CD8-positive, alpha-beta memory T cell (primary cell): Measurements from ENCODE around the gene CDIP1. TPM values are rescaled to one million over a fixed set of nuclear protein-coding genes. Genes with fewer than 3 reads are reported as not detected.

Experiments used
- CTCF ChIA-PET: fragments of 350-600 bp; sonication (Branson Sonifier 250); formaldehyde crosslinking; loops from one replicate; lab custom pipeline; 2021; ENCODE audit warnings: antibody characterized with exemption; lab: Charles Lee
- POLR2A ChIA-PET: fragments of 350-600 bp; sonication (Branson Sonifier 250); formaldehyde crosslinking; loops from one replicate; lab custom pipeline; 2021; ENCODE audit warnings: antibody characterized with exemption; lab: Charles Lee
- DNase-seq, 5 donors: peaks; one replicate each; pipeline versions ENCODE4 v3.0.0 to v3.0.0-alpha.2; 2020 to 2022; ENCODE audit warnings: mixed read lengths in 1 of 5
- H3K27ac ChIP-seq: one replicate; pipeline ENCODE4 v1.7.0; 2013; ENCODE audit warnings: low read depth, mild to moderate bottlenecking, low read length, moderate library complexity
- H3K27me3 ChIP-seq: 2 replicates; pipeline ENCODE4 v1.7.0; 2013; ENCODE audit warnings: low read length, mild to moderate bottlenecking; ENCODE audit not compliant: insufficient read depth, poor library complexity, severe bottlenecking
- H3K36me3 ChIP-seq: 2 replicates; pipeline ENCODE4 v1.7.0; 2013; ENCODE audit warnings: mild to moderate bottlenecking, low read length, moderate library complexity; ENCODE audit not compliant: insufficient read depth
- H3K4me1 ChIP-seq: 2 replicates; pipeline ENCODE4 v1.7.0; 2013; ENCODE audit warnings: mild to moderate bottlenecking, low read length, moderate library complexity; ENCODE audit not compliant: insufficient read depth
- H3K4me3 ChIP-seq: 2 replicates; pipeline ENCODE4 v1.7.0; 2013; ENCODE audit warnings: mild to moderate bottlenecking, low read length
- H3K9me3 ChIP-seq: 2 replicates; pipeline ENCODE4 v1.7.0; 2013; ENCODE audit warnings: mild to moderate bottlenecking, low read length
- H3K27ac Mint-ChIP-seq, 8 donors: one replicate each; pipeline ENCODE4 v1.8.0; 2020 to 2021; ENCODE audit warnings: mixed read lengths in 8 of 8, mild to moderate bottlenecking in 6 of 8, inconsistent platforms in 3 of 8, moderate library complexity in 3 of 8
- H3K27me3 Mint-ChIP-seq, 2 donors: one replicate each; pipeline ENCODE4 v1.8.0; 2020 to 2021; ENCODE audit warnings: mixed read lengths in 2 of 2, mild to moderate bottlenecking in 1 of 2, moderate library complexity in 1 of 2
- H3K36me3 Mint-ChIP-seq, 3 donors: one replicate each; pipeline ENCODE4 v1.8.0; 2020 to 2021; ENCODE audit warnings: mixed read lengths in 3 of 3, inconsistent platforms in 1 of 3, mild to moderate bottlenecking in 1 of 3
- H3K4me1 Mint-ChIP-seq, 3 donors: one replicate each; pipeline ENCODE4 v1.8.0; 2020 to 2021; ENCODE audit warnings: mixed read lengths in 3 of 3, inconsistent platforms in 1 of 3, mild to moderate bottlenecking in 1 of 3
- H3K4me3 Mint-ChIP-seq, 7 donors: one replicate each; pipeline ENCODE4 v1.8.0; 2020 to 2021; ENCODE audit warnings: mixed read lengths in 7 of 7, mild to moderate bottlenecking in 6 of 7, moderate library complexity in 4 of 7, inconsistent platforms in 2 of 7
- H3K9me3 Mint-ChIP-seq, 5 donors: one replicate each; pipeline ENCODE4 v1.8.0; 2020 to 2022; ENCODE audit warnings: mixed read lengths in 5 of 5, mild to moderate bottlenecking in 3 of 5, moderate library complexity in 2 of 5, inconsistent platforms in 1 of 5
- polyA plus RNA-seq: library from polyadenylated mRNA; unstranded; fragments of 300-500 nt; fragmentation: Illumina TruSeq; gene quantifications from one replicate; pipeline ENCODE4 v1.2.3, GENCODE V29; 2021
- total RNA-seq, 2 experiments: library from RNA; stranded (reverse); gene quantifications; one replicate each; pipeline ENCODE4 v1.2.3, GENCODE V29; 2021

The CDIP1 gene
- total and polyA plus RNA-seq, 3 experiments from 2014 or later: 21.8 to 32.1 (median 28.4) TPM

DNA sequence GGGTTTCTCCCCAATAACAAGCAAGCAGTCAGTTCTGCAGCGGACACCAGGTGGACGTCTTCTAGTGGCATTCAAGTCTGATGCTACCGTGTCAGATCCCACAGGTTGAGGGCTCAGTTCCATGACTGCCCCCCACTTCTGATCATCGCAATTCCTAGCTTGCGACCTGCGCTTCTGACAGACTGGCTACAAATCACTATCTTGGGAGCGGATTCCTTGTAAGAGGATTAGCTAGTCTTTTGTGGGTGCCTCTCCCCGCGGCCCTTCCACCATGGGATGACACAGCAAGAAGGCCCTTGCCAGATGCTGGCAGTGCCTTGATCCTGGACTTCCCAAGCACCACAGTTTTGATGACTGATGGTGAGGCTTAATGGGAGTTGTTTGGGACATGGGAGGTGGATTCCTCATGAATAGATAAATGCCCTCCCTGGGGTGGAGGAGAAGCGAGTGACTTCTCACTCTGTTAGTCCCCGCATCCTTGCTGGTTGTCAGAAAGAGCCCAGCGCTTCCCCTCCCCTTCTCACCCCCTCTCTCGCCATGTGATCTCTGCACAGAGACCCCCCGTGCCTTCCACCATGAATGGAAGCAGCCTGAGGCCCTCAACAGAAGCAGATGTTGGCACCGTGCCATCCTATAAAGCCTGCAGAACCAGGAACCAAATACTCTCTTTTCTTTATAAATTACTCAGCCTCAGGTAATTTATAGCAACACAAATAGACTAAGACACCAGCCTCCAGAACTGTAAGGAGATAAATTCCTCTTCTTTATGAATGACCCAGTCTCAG is 19.1 kb downstream of the CDIP1 start:
- DNase-seq: no peak
- Mint-ChIP-seq H3K4me1 (peaks cover 33 to 44% (median 33%) of the 10 kb centered on the region in 3 donors), H3K27me3 (peaks cover 0 to 2% of the 10 kb centered on the region in 2 donors), H3K36me3 (peaks cover 0 to 23% (median 0%) of the 10 kb centered on the region in 3 donors), H3K4me3 (no peak overlapping the region), H3K9me3 (no peaks in the 10 kb centered on the region), H3K27ac (peak overlapping the region in 5 of 8 donors; percentile 12 to 81 (median 37))
- Histone ChIP-seq H3K27ac (no peak overlapping the region), H3K36me3 (peaks cover 4% of the 10 kb centered on the region), H3K4me1 (peaks cover 19% of the 10 kb centered on the region), H3K4me3 (no peak overlapping the region), H3K9me3 (no peaks in the 10 kb centered on the region), H3K27me3 (no peaks in the 10 kb centered on the region)
- CTCF ChIA-PET: interaction anchor here (1.7 to 1.8 kb wide), 2 partner anchors 13 to 29 kb away, joined by 5 to 6 read pairs; no protein-coding TSS in a partner anchor
- POLR2A ChIA-PET: no interaction called here

DNA sequence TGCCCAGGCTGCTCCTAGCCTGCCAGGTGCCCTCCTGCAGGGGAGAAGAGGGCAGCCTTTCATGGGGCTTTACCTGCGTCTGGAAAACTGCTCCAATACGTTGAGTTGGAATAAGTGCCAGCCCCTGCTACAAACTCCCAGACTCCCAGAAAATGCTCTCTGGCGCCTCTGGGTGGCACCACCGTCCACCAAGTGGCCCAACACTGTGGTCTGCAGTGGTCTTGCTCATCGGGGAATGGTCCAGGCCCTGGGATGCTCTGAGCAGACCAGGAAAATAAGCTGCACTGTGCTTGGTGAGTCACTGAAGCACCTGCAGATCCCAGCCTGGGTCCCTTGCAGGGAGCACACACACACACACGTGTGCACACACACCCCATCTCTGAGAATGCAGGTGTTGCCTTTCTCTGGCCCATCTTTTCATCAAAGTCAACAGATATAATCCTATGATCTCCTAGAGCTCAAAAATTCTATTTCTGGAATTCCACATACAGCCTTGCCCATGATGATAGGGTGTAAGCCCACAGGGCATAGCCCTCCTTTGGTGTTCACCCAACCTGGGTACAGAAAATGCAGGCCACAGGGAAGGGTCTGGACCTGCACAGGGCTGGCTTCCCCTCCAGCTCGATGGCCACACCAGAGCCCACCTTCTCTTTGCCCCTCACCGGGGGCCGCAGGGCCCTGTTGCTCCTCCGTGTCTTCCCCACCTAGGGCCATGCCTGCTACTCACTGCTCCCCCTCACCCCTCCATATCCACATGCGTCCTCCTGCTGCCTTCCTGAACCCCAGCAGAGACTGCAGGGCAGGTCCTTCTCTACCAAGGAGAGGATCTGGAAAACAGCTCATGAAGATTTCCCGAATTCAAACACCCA is 20.5 kb downstream of the CDIP1 start:
- CTCF ChIA-PET: interaction anchor here (1.7 to 1.8 kb wide), 2 partner anchors 11 to 30 kb away, joined by 5 to 6 read pairs; no protein-coding TSS in a partner anchor
- H3K4me3 Mint-ChIP-seq: peak overlapping the region in 2 of 7 donors; percentile 19 to 61
- peaks cover 39 to 53% (median 45%) of the 10 kb centered on the region in 3 donors for H3K4me1 Mint-ChIP-seq
- no peak for DNase-seq
- H3K36me3 Mint-ChIP-seq: peaks cover 0 to 27% (median 0%) of the 10 kb centered on the region in 3 donors
- H3K9me3 ChIP-seq: no peaks in the 10 kb centered on the region
- H3K27me3 ChIP-seq: no peaks in the 10 kb centered on the region
- peaks cover 4% of the 10 kb centered on the region for H3K36me3 ChIP-seq
- H3K27me3 Mint-ChIP-seq: peaks cover 0 to 2% of the 10 kb centered on the region in 2 donors
- H3K9me3 Mint-ChIP-seq: no peaks in the 10 kb centered on the region
- POLR2A ChIA-PET: no interaction called here
- H3K4me3 ChIP-seq: no peak overlapping the region
- peak overlapping the region in 7 of 8 donors; percentile 26 to 82 (median 70) for H3K27ac Mint-ChIP-seq
- no peak overlapping the region for H3K27ac ChIP-seq
- peaks cover 27% of the 10 kb centered on the region for H3K4me1 ChIP-seq

DNA sequence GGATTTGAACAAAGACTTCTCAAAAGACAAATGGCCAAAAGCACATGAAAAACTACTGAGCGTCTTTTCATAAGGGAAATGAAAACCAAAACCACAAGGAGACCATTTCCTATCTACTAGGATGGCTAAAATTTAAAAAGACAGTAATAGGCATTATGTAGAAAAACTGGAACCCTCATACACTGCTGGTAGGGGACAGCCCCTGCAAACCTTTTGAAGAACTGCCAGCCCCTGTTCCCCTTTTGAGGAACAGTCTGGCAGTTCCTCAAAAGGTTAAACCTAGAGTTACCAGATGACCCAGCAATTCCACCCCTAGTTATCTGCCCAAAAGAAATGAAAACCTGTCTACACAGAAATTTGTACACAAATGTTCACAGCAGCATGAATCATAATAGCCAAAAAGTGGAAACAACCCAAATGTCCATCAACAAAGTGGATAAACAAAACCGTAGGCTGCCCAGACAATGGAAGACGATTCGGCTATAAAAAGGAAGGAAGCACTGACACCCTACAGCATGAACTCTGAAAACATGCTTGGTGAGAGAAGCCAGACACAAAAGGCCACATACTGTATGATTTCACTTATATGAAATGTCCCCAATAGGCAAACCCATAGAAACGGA is 22.9 kb downstream of the CDIP1 start:
- Histone ChIP-seq H3K9me3 (no peaks in the 10 kb centered on the region), H3K36me3 (peaks cover 19% of the 10 kb centered on the region), H3K4me3 (no peak overlapping the region), H3K27me3 (no peaks in the 10 kb centered on the region), H3K4me1 (peaks cover 27% of the 10 kb centered on the region), H3K27ac (no peak overlapping the region)
- Mint-ChIP-seq H3K4me3 (peak overlapping the region; percentile 7 to 82 (median 75)), H3K27me3 (peaks cover 0 to 2% of the 10 kb centered on the region in 2 donors), H3K9me3 (no peaks in the 10 kb centered on the region), H3K27ac (peak overlapping the region; percentile 91 to 97 (median 94)), H3K4me1 (peaks cover 50 to 69% (median 54%) of the 10 kb centered on the region in 3 donors), H3K36me3 (peaks cover 0 to 35% (median 3%) of the 10 kb centered on the region in 3 donors)
- no peak for DNase-seq
- ChIA-PET POLR2A (interaction anchor here (1.2 kb wide), 1 partner anchor 11 kb away, joined by 3 read pairs; no protein-coding TSS in a partner anchor), CTCF (interaction anchor here (1.7 to 2.1 kb wide), 2 partner anchors 10 to 34 kb away, joined by 3 to 16 read pairs; no protein-coding TSS in a partner anchor)

DNA sequence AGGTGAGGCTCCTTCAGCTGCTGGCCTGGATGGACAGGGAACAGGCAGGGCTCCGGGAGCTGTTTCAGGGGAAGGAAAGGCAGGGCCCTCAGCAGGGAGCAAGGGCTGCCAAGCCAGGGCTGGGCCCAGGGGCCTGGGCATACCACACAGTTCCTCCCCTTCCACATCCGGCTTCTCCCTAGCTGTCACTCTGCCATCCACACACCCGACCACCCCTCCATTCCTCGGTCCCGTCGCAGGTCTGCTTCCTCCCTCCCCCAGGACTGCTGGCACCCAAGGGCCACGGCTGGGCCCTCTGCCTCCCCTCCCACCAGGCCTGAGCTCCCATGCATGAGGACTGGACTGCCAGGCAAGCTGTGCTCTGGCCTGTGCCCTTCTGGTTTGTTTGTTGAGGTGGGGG is 24.0 kb downstream of the CDIP1 start:
- Mint-ChIP-seq H3K36me3 (peaks cover 0 to 45% (median 5%) of the 10 kb centered on the region in 3 donors), H3K27me3 (peaks cover 0 to 2% of the 10 kb centered on the region in 2 donors), H3K4me3 (peak overlapping the region in 6 of 7 donors; percentile 51 to 82 (median 74)), H3K4me1 (peaks cover 53 to 64% (median 54%) of the 10 kb centered on the region in 3 donors), H3K27ac (peak overlapping the region; percentile 91 to 97 (median 94)), H3K9me3 (no peaks in the 10 kb centered on the region)
- peak overlapping the region; percentile 47 for H3K27ac ChIP-seq
- DNase-seq: no peak
- H3K36me3 ChIP-seq: peaks cover 29% of the 10 kb centered on the region
- peaks cover 27% of the 10 kb centered on the region for H3K4me1 ChIP-seq
- H3K4me3 ChIP-seq: no peak overlapping the region
- ChIA-PET CTCF (interaction anchor here (1.1 to 2.1 kb wide), 6 partner anchors 9 to 71 kb away, joined by 3 to 16 read pairs (median 3); partner anchors contain the start of genes C16orf96 and HMOX2), POLR2A (interaction anchor here (0.5 to 1.2 kb wide), 2 partner anchors 9 to 222 kb away, joined by 3 read pairs; no protein-coding TSS in a partner anchor)
- no peaks in the 10 kb centered on the region for H3K27me3 ChIP-seq
- H3K9me3 ChIP-seq: no peaks in the 10 kb centered on the region

DNA sequence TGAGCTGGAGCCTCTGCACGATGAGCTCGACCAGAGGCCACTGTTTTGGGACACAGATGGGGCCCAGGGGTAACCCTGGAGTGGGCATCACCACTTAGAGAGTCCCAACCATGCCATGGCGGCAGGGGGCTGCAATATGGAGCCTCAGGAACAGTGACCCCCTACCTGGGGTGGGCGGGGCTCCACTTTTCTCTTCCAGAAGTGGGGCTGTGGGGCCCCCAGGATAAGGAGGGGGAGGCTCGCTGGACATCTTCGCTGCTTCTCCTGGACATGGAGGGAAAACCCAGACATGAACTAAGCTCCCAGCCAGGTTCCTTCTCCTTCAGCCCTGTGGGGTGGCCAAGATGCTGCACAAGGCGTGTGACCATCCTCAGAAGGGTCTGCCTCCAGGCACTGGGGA is 24.7 kb downstream of the CDIP1 start:
- Mint-ChIP-seq H3K4me3 (peak overlapping the region in 2 of 7 donors; percentile 13 to 73), H3K27ac (peak overlapping the region in 6 of 8 donors; percentile 92 to 97 (median 94)), H3K27me3 (peaks cover 0 to 2% of the 10 kb centered on the region in 2 donors), H3K4me1 (peaks cover 53 to 64% (median 54%) of the 10 kb centered on the region in 3 donors), H3K36me3 (peaks cover 0 to 52% (median 5%) of the 10 kb centered on the region in 3 donors), H3K9me3 (no peaks in the 10 kb centered on the region)
- DNase-seq: no peak
- ChIA-PET CTCF (interaction anchor here (1.1 to 2.1 kb wide), 4 partner anchors 8 to 42 kb away, joined by 3 to 16 read pairs (median 3); partner anchors contain the start of gene C16orf96), POLR2A (no interaction called here)
- Histone ChIP-seq H3K4me3 (no peak overlapping the region), H3K27me3 (no peaks in the 10 kb centered on the region), H3K36me3 (peaks cover 36% of the 10 kb centered on the region), H3K27ac (peak overlapping the region; percentile 47), H3K4me1 (peaks cover 27% of the 10 kb centered on the region), H3K9me3 (no peaks in the 10 kb centered on the region)

DNA sequence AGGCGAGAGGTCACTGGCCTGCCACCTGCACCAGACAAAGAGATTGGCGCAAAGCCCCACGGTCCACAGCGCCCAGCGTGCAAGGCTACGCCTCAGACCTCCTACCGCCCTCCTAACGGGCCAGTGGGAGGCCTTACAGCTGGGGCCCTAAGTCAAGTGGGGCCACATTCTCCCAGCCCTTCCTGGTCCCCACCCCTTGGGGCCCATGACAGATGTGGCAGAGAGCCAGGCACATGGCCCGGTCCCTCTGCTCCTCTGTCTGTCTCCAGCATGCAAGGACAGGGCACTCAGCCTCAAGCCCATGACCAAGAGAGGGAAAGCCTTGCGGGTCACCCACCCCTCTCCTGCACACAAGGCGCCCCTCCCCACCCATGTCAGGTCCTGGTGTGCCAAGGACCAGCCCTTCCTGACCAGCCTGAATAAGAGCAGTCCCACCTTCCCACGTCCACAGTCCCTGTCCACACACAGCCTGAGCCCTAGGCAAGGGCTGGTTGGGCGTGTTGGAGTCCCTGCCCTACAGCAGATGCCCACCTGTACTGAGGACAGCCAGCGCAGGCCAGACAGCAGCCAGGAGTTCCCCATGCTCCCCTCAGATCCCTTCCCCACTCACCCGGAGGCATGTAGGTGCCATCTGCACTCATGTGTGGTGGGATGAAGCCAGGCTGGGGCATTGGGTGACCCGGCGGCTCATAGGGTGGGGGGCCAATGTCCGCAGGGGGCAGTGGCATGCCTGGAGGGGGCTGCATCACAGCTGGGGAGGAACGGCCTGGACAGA is 25.3 kb downstream of the CDIP1 start:
- peaks cover 48 to 60% (median 48%) of the 10 kb centered on the region in 3 donors for H3K4me1 Mint-ChIP-seq
- Histone ChIP-seq H3K27ac (no peak overlapping the region), H3K27me3 (no peaks in the 10 kb centered on the region), H3K4me1 (peaks cover 27% of the 10 kb centered on the region), H3K9me3 (no peaks in the 10 kb centered on the region), H3K4me3 (no peak overlapping the region), H3K36me3 (peaks cover 42% of the 10 kb centered on the region)
- H3K27ac Mint-ChIP-seq: peak overlapping the region; percentile 42 to 97 (median 74)
- H3K36me3 Mint-ChIP-seq: peaks cover 0 to 58% (median 5%) of the 10 kb centered on the region in 3 donors
- ChIA-PET POLR2A (no interaction called here), CTCF (interaction anchor here (1.1 to 2.1 kb wide), 2 partner anchors 8 to 16 kb away, joined by 3 to 16 read pairs; no protein-coding TSS in a partner anchor)
- H3K27me3 Mint-ChIP-seq: peaks cover 0 to 2% of the 10 kb centered on the region in 2 donors
- no peaks in the 10 kb centered on the region for H3K9me3 Mint-ChIP-seq
- no peak for DNase-seq
- peak overlapping the region in 2 of 7 donors; percentile 12 to 73 for H3K4me3 Mint-ChIP-seq
